Neural cell (in vitro differentiated cells): Measurements from ENCODE around the gene CEP57. TPM values are rescaled to one million over a fixed set of nuclear protein-coding genes. Genes with fewer than 3 reads are reported as not detected.
"Not testable (repeated sequence)": the region's sequence is repeated elsewhere in the genome, so short reads cannot be mapped to it uniquely, and the experiment has no call there.

Source experiments
- H2AFZ ChIP-seq: fragments of 200-600, 300-800 bp; sonication (generic), shearing (Covaris generic); 2 replicates; pipeline ENCODE4 v1.6.0; 2014; ENCODE audit warnings: low read depth, mild to moderate bottlenecking, antibody characterized with exemption, low read length, moderate library complexity
- H3F3A ChIP-seq: fragments of 200-600 bp; shearing (Covaris generic); 2 replicates; pipeline ENCODE4 v1.6.1; 2016; ENCODE audit warnings: mild to moderate bottlenecking, moderate library complexity, mixed read lengths, antibody characterized with exemption, low read length; ENCODE audit not compliant: insufficient read depth, poor library complexity, severe bottlenecking
- H3K27ac ChIP-seq: fragments of 200-600, 300-800 bp; sonication (generic), shearing (Covaris generic); 2 replicates; pipeline ENCODE4 v1.5.1; 2014; ENCODE audit warnings: mild to moderate bottlenecking, low read length, moderate library complexity
- H3K27me3 ChIP-seq: fragments of 300-800, 200-600 bp; sonication (generic), shearing (Covaris generic); 2 replicates; pipeline ENCODE4 v1.6.0; 2014; ENCODE audit warnings: mild to moderate bottlenecking, low read depth, low read length, moderate library complexity; ENCODE audit not compliant: insufficient read depth
- H3K36me3 ChIP-seq: fragments of 300-800, 200-600 bp; sonication (generic), shearing (Covaris generic); 2 replicates; pipeline ENCODE4 v1.5.1; 2014; ENCODE audit warnings: mild to moderate bottlenecking, antibody characterized with exemption, low read length, moderate library complexity; ENCODE audit not compliant: insufficient read depth
- H3K4me2 ChIP-seq: fragments of 300-800, 200-600 bp; sonication (generic), shearing (Covaris generic); 2 replicates; pipeline ENCODE4 v1.6.0; 2014; ENCODE audit warnings: mild to moderate bottlenecking, low read length
- H3K4me3 ChIP-seq: fragments of 300-800, 200-600 bp; sonication (generic), shearing (Covaris generic); 2 replicates; pipeline ENCODE4 v1.5.1; 2014; ENCODE audit warnings: mild to moderate bottlenecking, low read length, moderate library complexity
- H3K79me2 ChIP-seq: fragments of 200-600 bp; shearing (Covaris generic); replicated peaks from 2 replicates; pipeline ENCODE4 v1.6.0; 2014; ENCODE audit warnings: mild to moderate bottlenecking, low read length, moderate library complexity; ENCODE audit not compliant: insufficient read depth
- H3K9ac ChIP-seq: fragments of 300-800, 200-600 bp; sonication (generic), shearing (Covaris generic); 2 replicates; pipeline ENCODE4 v1.6.1; 2016; ENCODE audit warnings: mild to moderate bottlenecking, low read length, mixed read lengths
- H3K9me2 ChIP-seq: fragments of 200-600 bp; shearing (Covaris generic); 2 replicates; pipeline ENCODE4 v1.6.1; 2016; ENCODE audit warnings: mild to moderate bottlenecking, low read length, mixed read lengths; ENCODE audit not compliant: insufficient read depth
- H3K9me3 ChIP-seq: fragments of 200-600, 300-800 bp; sonication (generic), shearing (Covaris generic); 2 replicates; pipeline ENCODE4 v1.6.1; 2016; ENCODE audit warnings: mild to moderate bottlenecking, mixed run types, low read length, moderate library complexity, mixed read lengths
- H4K20me1 ChIP-seq: fragments of 200-600 bp; shearing (Covaris generic); 2 replicates; pipeline ENCODE4 v1.6.1; 2016; ENCODE audit warnings: mild to moderate bottlenecking, mixed run types; ENCODE audit not compliant: insufficient read depth
- CTCF ChIP-seq: fragments of 450-650 bp; IDR thresholded peaks from 2 replicates; pipeline ENCODE4 v1.5.1; 2014; ENCODE audit warnings: antibody characterized with exemption, mild to moderate bottlenecking, moderate library complexity; ENCODE audit not compliant: poor library complexity, severe bottlenecking
- EP300 ChIP-seq: fragments of 450-650 bp; conservative IDR thresholded peaks from 2 replicates; pipeline ENCODE4 v1.6.1; 2014; ENCODE audit warnings: antibody characterized with exemption, mild to moderate bottlenecking, moderate library complexity; ENCODE audit not compliant: poor library complexity, severe bottlenecking
- MXI1 ChIP-seq: fragments of 450-650 bp; conservative IDR thresholded peaks from 2 replicates; pipeline ENCODE4 v1.6.1; 2014; ENCODE audit warnings: antibody characterized with exemption, mild to moderate bottlenecking; ENCODE audit not compliant: poor library complexity, severe bottlenecking
- RAD21 ChIP-seq: fragments of 450-650 bp; conservative IDR thresholded peaks from 2 replicates; pipeline ENCODE4 v1.6.1; 2014; ENCODE audit warnings: antibody characterized with exemption, mild to moderate bottlenecking, moderate library complexity
- REST ChIP-seq: IDR thresholded peaks from 2 replicates; pipeline ENCODE4 v1.6.1; 2012; ENCODE audit warnings: borderline replicate concordance
- polyA plus RNA-seq: library from polyadenylated mRNA; depleted of rRNA; stranded (reverse); fragments of >200 nt; gene quantifications from 2 replicates; pipeline ENCODE4 v1.2.3, GENCODE V29; 2014

Gene CEP57
- polyA plus RNA-seq, 1 donor from 2014 or later, result 184 TPM

DNA sequence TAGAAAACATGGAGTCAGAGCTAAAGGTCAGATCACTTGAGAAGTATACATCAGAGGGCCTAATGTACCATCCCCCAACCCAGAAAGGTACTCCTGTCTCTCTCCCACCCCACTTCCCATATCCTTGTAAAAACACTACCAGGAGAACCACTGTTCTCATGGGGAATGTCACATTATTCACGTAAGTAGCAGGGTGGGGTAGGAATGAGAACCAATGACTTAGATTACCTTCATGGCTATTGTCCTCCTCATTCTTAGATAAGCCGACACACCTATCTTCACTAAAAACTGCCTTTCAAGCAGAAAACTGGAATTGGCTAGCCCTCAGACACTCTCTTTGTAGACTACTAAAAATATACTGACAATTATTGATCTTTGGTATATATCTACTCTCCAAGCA lies 63.6 kb downstream of the CEP57 start:
- Histone ChIP-seq H3K27ac (no peak overlapping the region), H2AFZ (no peak overlapping the region), H3K4me2 (no peak overlapping the region), H3K9me3 (no peaks in the 10 kb centered on the region), H3F3A (no peaks in the 10 kb centered on the region), H3K36me3 (peaks cover 6% of the 10 kb centered on the region), H3K4me3 (no peak overlapping the region), H3K27me3 (no peaks in the 10 kb centered on the region), H4K20me1 (no peaks in the 10 kb centered on the region), H3K9ac (no peak overlapping the region), H3K79me2 (no peaks in the 10 kb centered on the region), H3K9me2 (no peaks in the 10 kb centered on the region)
- TF ChIP-seq REST, result no peak
- TF ChIP-seq EP300, result no peak
- TF ChIP-seq MXI1, result no peak
- TF ChIP-seq RAD21, result no peak
- no peak for TF ChIP-seq CTCF

DNA sequence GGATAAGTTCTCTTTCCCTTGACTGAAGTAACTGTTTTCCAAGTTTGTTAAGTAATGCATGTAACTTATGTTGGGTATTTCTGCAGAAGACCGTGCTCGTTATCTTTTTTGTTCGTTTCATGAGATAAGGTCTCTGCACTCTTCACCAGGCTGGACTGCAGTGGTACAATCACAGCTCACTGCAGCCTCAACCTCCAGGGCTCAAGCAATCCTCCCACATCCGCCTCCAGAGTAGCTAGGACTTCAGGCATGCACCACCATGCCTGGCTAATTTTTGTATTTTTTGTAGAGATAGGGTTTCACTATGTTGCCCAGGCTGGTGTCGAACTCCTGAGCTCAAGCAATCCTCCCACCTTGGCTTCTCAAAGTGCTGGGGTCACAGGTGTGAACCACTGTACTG lies 64.1 kb downstream of the CEP57 start:
- H3K9me3 ChIP-seq, H3K4me3 ChIP-seq, H3K4me2 ChIP-seq, H3K27ac ChIP-seq, H2AFZ ChIP-seq, H3K9me2 ChIP-seq, H4K20me1 ChIP-seq, H3K79me2 ChIP-seq, H3K27me3 ChIP-seq, H3F3A ChIP-seq, H3K36me3 ChIP-seq, H3K9ac ChIP-seq: not testable (repeated sequence)

GRCh38 chr11:95860024-95860423 lies 69.7 kb downstream of the CEP57 start:
- not testable (repeated sequence) for H3K9me2 ChIP-seq, H3K9ac ChIP-seq

More at GRCh38 chr11:95860024-95860423, 69.7 kb downstream of the CEP57 start:
- H3K9me3 ChIP-seq, H3K36me3 ChIP-seq, H3K4me3 ChIP-seq, H3K79me2 ChIP-seq, H3K27ac ChIP-seq, H2AFZ ChIP-seq, H3K4me2 ChIP-seq, H4K20me1 ChIP-seq, H3K27me3 ChIP-seq, H3F3A ChIP-seq: not testable (repeated sequence)
